Fibroblast of villous mesenchyme (primary cell): ENCODE data around the gene PALLD. TPM values are rescaled to one million over a fixed set of nuclear protein-coding genes. Genes with fewer than 3 reads are reported as not detected.

ENCODE experiments used
- DNase-seq: peaks from one replicate; pipeline ENCODE4 v3.0.0-alpha.2; 2010; ENCODE audit warnings: low read depth
- H3K4me3 ChIP-seq: 2 replicates; pipeline ENCODE4 v1.5.1; 2011; ENCODE audit warnings: low read depth, mild to moderate bottlenecking, low read length
- CTCF ChIP-seq: IDR thresholded peaks from 2 replicates; pipeline ENCODE4 v1.5.1; 2012; ENCODE audit warnings: low read depth, mild to moderate bottlenecking, low read length; ENCODE audit not compliant: insufficient read depth
- total RNA-seq: library from RNA; depleted of rRNA; stranded (reverse); fragments of >200 nt; gene quantifications from 2 replicates; pipeline ENCODE4 v1.2.3, GENCODE V29; 2012

Gene PALLD
- total RNA-seq, 1 donor = 188 TPM

- H3K4me3 ChIP-seq = no peak overlapping the region
- DNase-seq = no peak
- no peak for TF ChIP-seq CTCF
Observed at GRCh38 chr4:168878623-168879022, 381.8 kb downstream of the PALLD start.

- DNase-seq = no peak
- H3K4me3 ChIP-seq = no peak overlapping the region
- TF ChIP-seq CTCF = no peak
Observed at GRCh38 chr4:168879188-168879587, 382.3 kb downstream of the PALLD start.

GRCh38 chr4:168880072-168880675 lies 383.3 kb downstream of the PALLD start:
- no peak for TF ChIP-seq CTCF
- peak; percentile 69 for DNase-seq
- H3K4me3 ChIP-seq = no peak overlapping the region

GRCh38 chr4:168880811-168881595 lies 384.2 kb downstream of the PALLD start:
- DNase-seq = peak; percentile 84

GRCh38 chr4:168881781-168882420 lies 385.0 kb downstream of the PALLD start:
- DNase-seq = no peak
- TF ChIP-seq CTCF = no peak
- H3K4me3 ChIP-seq = no peak overlapping the region

More at GRCh38 chr4:168880811-168881595, 384.2 kb downstream of the PALLD start:
- H3K4me3 ChIP-seq = no peak overlapping the region
- no peak for TF ChIP-seq CTCF

- H3K4me3 ChIP-seq = no peak overlapping the region
- DNase-seq = peak; percentile 70
- no peak for TF ChIP-seq CTCF
Observed at GRCh38 chr4:168882650-168883233, 385.9 kb downstream of the PALLD start.
